OCI-LY1 (cell line): ENCODE results near the gene CNTFR.

ENCODE experiments used
- H2AFZ ChIP-seq: fragments of 200-600 bp; sonication (generic), shearing (Covaris generic); 2 replicates; pipeline ENCODE4 v1.6.0; 2014; ENCODE audit warnings: antibody characterized with exemption, mild to moderate bottlenecking, low read length
- H3F3A ChIP-seq: fragments of 200-600 bp; sonication (generic), shearing (Covaris generic); 2 replicates; pipeline ENCODE4 v1.6.0; 2014; ENCODE audit warnings: mild to moderate bottlenecking, antibody characterized with exemption, low read length, moderate library complexity; ENCODE audit not compliant: insufficient read depth
- H3K27ac ChIP-seq: fragments of 200-600 bp; sonication (generic); 2 replicates; pipeline ENCODE4 v1.5.1; 2014; ENCODE audit warnings: low read length, mixed run types, mild to moderate bottlenecking, low read depth; ENCODE audit not compliant: poor library complexity, severe bottlenecking
- H3K27me3 ChIP-seq: fragments of 200-600 bp; sonication (generic); 2 replicates; pipeline ENCODE4 v1.6.0; 2014; ENCODE audit warnings: antibody characterized with exemption, mild to moderate bottlenecking, low read length, moderate library complexity; ENCODE audit not compliant: insufficient read depth
- H3K36me3 ChIP-seq: fragments of 200-600 bp; sonication (generic); 2 replicates; pipeline ENCODE4 v1.6.1; 2014; ENCODE audit warnings: mild to moderate bottlenecking, antibody characterized with exemption, low read length, moderate library complexity, mixed read lengths; ENCODE audit not compliant: insufficient read depth
- H3K4me1 ChIP-seq: fragments of 200-600 bp; sonication (generic); 2 replicates; pipeline ENCODE4 v1.5.1; 2014; ENCODE audit warnings: mild to moderate bottlenecking, low read length, moderate library complexity; ENCODE audit not compliant: insufficient read depth, severe bottlenecking
- H3K4me2 ChIP-seq: fragments of 200-600 bp; sonication (generic), shearing (Covaris generic); 2 replicates; pipeline ENCODE4 v1.6.1; 2014; ENCODE audit warnings: low read length
- H3K4me3 ChIP-seq: fragments of 200-600 bp; sonication (generic); 2 replicates; pipeline ENCODE4 v1.5.1; 2014; ENCODE audit warnings: low read length, low read depth, mild to moderate bottlenecking, mixed read lengths; ENCODE audit not compliant: poor library complexity, severe bottlenecking
- H3K79me2 ChIP-seq: fragments of 200-600 bp; shearing (Covaris generic); 2 replicates; pipeline ENCODE4 v1.6.1; 2016; ENCODE audit warnings: mixed run types, low read length, mixed read lengths; ENCODE audit not compliant: insufficient read depth
- H3K9ac ChIP-seq: fragments of 200-600 bp; sonication (generic), shearing (Covaris generic); 2 replicates; pipeline ENCODE4 v1.6.1; 2014; ENCODE audit warnings: mild to moderate bottlenecking, low read length, mixed read lengths
- H3K9me2 ChIP-seq: fragments of 200-600 bp; sonication (generic), shearing (Covaris generic); 2 replicates; pipeline ENCODE4 v1.6.1; 2014; ENCODE audit warnings: low read depth, mild to moderate bottlenecking, low read length, mixed read lengths
- H3K9me3 ChIP-seq: fragments of 200-600 bp; shearing (Covaris generic); 2 replicates; pipeline ENCODE4 v1.6.1; 2014; ENCODE audit warnings: low read length, mixed read lengths
- H4K20me1 ChIP-seq: fragments of 200-600 bp; sonication (generic), shearing (Covaris generic); 2 replicates; pipeline ENCODE4 v1.6.0; 2016; ENCODE audit warnings: mild to moderate bottlenecking, low read length; ENCODE audit not compliant: insufficient read depth
- EZH2 ChIP-seq: fragments of 200-600 bp; sonication (generic), shearing (Covaris generic); IDR thresholded peaks from 2 replicates; pipeline ENCODE4 v1.8.0; 2017; ENCODE audit warnings: borderline replicate concordance, mixed run types, mild to moderate bottlenecking, antibody characterized with exemption, low read length, moderate library complexity, mixed read lengths
- TF ChIP-seq, protein P1 (sequence below): fragments of 200-600 bp; sonication (generic), shearing (Covaris generic); IDR thresholded peaks from 2 replicates; pipeline ENCODE4 v1.5.1; 2017; ENCODE audit warnings: mild to moderate bottlenecking, antibody characterized with exemption, low read length, moderate library complexity, mixed read lengths

Gene CNTFR

DNA sequence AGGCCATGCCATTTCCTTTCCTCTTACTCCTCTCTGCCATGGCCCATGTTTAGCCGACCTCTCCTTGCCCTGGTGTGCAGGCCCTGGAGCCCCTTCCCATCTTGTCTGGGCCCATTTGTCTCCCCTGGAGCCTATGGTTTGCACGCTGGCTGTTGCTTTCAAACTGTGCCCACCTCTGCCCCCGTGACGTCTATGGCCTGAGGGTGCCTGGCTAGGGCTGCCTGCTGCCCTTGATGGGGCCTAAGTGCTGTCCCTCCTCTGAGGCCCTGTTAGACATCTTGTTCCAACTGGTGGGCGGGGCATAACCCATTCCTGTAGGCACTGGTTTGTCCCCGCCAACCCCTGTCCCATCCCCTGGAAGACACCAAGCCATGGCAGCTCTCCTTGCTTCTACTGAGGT lies 44.0 kb downstream of the CNTFR start:
- Histone ChIP-seq H3K4me1 (no peaks in the 10 kb centered on the region), H4K20me1 (no peaks in the 10 kb centered on the region), H2AFZ (no peak overlapping the region), H3K9me2 (no peaks in the 10 kb centered on the region), H3F3A (no peaks in the 10 kb centered on the region), H3K4me2 (no peak overlapping the region), H3K9me3 (no peaks in the 10 kb centered on the region), H3K79me2 (no peaks in the 10 kb centered on the region), H3K27ac (no peak overlapping the region), H3K4me3 (no peak overlapping the region), H3K9ac (no peak overlapping the region), H3K36me3 (no peaks in the 10 kb centered on the region), H3K27me3 (0 out of 2 replicates have a peak, but pooled peaks cover 4% of the 10 kb centered on the region)
- no peak for TF ChIP-seq EZH2
- TF ChIP-seq, protein P1, sequence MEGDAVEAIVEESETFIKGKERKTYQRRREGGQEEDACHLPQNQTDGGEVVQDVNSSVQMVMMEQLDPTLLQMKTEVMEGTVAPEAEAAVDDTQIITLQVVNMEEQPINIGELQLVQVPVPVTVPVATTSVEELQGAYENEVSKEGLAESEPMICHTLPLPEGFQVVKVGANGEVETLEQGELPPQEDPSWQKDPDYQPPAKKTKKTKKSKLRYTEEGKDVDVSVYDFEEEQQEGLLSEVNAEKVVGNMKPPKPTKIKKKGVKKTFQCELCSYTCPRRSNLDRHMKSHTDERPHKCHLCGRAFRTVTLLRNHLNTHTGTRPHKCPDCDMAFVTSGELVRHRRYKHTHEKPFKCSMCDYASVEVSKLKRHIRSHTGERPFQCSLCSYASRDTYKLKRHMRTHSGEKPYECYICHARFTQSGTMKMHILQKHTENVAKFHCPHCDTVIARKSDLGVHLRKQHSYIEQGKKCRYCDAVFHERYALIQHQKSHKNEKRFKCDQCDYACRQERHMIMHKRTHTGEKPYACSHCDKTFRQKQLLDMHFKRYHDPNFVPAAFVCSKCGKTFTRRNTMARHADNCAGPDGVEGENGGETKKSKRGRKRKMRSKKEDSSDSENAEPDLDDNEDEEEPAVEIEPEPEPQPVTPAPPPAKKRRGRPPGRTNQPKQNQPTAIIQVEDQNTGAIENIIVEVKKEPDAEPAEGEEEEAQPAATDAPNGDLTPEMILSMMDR: no peak

DNA sequence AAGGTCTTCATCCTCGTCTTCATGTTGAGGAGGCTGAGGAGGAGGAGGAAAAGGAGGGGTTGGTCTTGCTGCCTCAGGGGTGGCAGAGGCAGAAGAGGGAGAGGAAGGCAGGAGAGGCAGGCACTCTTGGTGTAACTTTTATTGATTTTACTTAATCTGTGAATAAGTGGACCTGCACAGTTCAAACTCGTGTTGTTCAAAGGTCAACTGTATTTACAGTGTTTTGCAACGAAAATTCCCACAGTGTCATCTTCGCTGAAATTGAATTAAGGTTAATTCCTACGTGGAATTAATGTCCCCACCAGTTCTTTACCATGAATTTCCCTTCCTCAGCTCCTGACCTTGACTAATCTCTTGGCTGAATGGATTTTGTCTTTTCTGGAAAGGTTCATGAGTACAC lies 45.5 kb downstream of the CNTFR start:
- Histone ChIP-seq H3K36me3 (no peaks in the 10 kb centered on the region), H3K4me2 (no peak overlapping the region), H3K27me3 (0 out of 2 replicates have a peak, but pooled peaks cover 4% of the 10 kb centered on the region), H3K79me2 (no peaks in the 10 kb centered on the region), H2AFZ (no peak overlapping the region), H3K4me1 (no peaks in the 10 kb centered on the region), H3F3A (no peaks in the 10 kb centered on the region), H3K27ac (no peak overlapping the region), H3K9me2 (no peaks in the 10 kb centered on the region), H3K9me3 (no peaks in the 10 kb centered on the region), H4K20me1 (no peaks in the 10 kb centered on the region), H3K4me3 (no peak overlapping the region), H3K9ac (no peak overlapping the region)
- TF ChIP-seq EZH2: no peak
- TF ChIP-seq, protein P1: no peak

DNA sequence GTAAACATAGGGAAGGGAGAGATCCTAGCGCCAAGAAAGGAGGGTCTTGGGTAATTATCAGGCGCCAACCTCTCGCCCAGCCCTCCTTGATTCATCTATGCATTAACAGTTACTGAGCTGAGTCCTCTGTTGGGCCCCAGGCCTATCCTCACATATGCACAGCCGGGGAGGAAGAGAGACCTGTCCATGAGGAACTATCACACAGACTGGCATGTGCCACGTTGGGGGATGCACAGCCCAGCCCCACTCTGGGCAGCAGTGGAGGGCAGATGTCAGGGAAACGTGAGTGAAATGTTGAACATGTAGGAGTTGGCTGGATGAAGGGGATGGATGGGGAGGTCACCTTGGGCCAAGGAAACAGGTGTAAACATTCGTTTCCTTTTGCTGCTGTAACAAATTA lies 48.0 kb downstream of the CNTFR start:
- H3K27me3 ChIP-seq: 0 out of 2 replicates have a peak, but pooled peaks cover 4% of the 10 kb centered on the region
- H4K20me1 ChIP-seq: no peaks in the 10 kb centered on the region
- H3K4me2 ChIP-seq: no peak overlapping the region
- H3K27ac ChIP-seq: no peak overlapping the region
- no peak overlapping the region for H2AFZ ChIP-seq
- H3F3A ChIP-seq: no peaks in the 10 kb centered on the region
- H3K9me3 ChIP-seq: no peaks in the 10 kb centered on the region
- no peak overlapping the region for H3K4me3 ChIP-seq
- H3K4me1 ChIP-seq: no peaks in the 10 kb centered on the region
- no peaks in the 10 kb centered on the region for H3K79me2 ChIP-seq
- H3K9ac ChIP-seq: no peak overlapping the region
- no peaks in the 10 kb centered on the region for H3K36me3 ChIP-seq
- no peaks in the 10 kb centered on the region for H3K9me2 ChIP-seq
- no peak for TF ChIP-seq EZH2
- TF ChIP-seq, protein P1: no peak
